HG03066 (cell line): Measurements from ENCODE around the gene GPC4.

Experiments used
- ATAC-seq: cut with Tn5 transposase; IDR thresholded peaks from one replicate; pipeline ENCODE4 v1.9.1; 2021; ENCODE audit warnings: low read depth; ENCODE audit not compliant: unreplicated experiment

Gene GPC4

DNA sequence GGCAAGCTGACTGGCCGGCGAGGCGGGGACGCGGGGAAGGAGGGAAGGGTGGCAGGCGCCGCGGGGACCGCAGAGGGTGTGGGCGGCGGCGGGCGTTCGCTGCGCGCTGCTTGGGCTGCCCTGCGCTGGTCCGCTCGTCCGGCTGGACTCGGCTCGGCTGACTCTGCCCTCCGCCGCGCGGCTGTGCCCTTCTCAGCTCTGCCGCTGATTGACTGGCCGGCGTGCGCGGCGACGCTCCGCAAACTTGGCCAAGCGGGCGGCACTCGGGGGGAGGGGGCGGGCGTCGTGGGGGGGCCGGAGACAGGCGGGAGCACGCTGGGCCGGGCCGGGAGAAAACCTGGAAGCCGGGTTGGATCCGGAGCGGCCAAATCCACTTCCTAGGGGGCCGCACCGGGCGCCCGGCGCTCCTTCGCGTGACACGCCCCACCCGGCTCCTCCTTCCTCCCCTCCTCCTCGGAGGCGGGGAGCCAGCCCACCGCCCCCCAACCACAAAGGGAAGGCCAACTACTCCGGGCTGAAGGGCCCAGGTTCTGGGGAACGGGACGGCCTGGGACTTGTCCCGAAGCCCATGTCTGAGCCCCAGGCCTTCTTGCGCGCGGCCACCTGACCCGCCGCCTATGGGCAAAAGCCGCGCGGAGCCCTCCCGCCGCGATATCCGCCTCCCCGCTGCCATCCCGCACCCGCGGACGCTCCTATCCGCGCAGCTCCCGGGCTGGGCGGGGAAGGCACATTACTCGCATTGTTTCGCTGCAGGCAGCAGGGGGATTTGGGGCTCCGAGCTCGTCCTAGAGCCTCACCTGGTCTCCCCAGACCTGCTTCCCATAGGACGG is at the start of gene GPC4:
Gene GPC4 (minus strand): TSS at position 214 of the 830 bp plus-strand sequence. CDS start 524 bp downstream, outside the sequence.
- no peak for ATAC-seq

DNA sequence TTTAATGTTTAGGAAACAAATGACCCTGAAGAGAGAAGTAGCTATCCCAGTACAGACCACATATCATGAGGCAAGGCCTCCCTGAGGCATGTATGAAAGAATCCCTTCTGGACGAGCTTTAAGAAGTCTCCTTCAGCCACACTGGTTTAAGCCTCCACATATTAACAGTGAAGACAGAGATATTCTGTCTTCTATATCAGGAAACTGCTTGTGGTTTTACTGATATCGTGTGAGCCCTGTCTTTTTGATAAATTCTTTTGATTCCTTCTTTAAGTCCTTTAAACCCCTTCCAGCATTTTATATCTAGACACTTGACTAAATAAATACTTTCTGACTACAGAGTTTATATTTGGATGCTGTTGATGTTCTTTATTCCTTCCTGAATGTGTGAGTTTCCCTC is 45.9 kb upstream of the GPC4 start:
- ATAC-seq = no peak

DNA sequence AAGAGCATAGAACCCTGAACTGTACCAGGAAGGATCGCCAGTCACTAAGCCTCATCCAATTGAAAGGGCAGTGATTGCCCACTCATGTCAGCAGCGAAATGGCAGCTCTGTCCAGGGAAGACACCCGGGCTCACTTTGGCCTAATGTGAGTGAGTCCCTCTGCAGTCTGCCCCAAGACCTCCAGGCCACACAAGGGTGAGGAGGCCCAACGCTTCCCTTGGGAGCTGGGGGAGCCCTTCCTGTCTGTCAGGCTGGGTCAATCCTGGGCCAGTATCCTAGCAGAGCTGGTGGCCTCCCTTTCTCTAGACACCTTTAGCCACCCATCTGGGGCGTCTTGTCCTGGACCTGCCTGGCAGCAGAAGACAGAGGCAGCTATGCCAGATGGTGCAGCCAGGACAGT is 39.6 kb upstream of the GPC4 start:
- ATAC-seq = no peak

DNA sequence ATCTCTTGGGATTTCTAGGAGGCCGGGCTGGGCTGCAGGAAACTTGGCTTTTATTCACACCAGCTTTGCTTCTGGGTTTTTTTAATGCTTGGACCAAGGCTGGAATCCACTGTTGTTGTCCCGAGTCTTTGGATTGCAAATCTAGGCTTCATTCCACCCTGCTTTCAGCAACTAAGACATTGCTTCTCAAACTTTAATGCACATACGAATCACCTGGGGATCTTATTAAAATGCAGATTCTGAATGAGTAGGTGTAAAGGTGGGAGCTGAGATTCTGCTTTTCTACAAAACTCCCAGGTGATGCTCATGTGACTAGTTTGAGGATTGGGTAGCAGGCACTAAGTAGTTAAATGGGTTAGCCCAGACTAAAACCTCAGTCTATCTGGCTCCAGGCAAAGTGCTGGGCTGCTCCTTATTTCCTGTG is 39.2 kb upstream of the GPC4 start:
- ATAC-seq = no peak

DNA sequence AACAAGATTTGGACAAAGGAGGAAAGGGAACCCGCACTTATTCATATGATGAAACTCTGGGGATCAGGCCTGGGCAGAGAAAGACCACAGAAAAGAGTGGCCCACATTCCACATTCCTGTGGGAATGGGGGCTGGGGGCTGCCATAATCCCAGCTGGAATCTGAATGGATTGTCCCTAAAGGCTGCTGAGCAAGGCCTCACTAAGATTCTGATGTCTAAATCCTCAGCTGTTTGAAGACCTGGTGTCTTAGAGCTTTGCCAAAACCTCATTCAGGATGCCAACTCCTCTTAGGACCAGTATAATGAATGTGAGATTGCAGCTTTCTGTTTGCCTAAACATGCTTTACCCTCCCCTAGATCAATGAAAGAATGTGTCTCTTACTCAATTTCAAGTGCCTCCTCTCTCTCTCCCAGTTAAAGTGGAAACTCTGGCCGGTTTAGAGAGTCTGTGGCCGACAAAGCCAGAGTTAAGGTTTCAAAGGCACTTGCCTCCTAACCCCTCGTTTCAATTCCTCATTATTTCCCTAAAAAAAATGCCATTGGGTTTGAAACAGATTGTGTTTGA is 33.3 kb upstream of the GPC4 start:
- no peak for ATAC-seq

DNA sequence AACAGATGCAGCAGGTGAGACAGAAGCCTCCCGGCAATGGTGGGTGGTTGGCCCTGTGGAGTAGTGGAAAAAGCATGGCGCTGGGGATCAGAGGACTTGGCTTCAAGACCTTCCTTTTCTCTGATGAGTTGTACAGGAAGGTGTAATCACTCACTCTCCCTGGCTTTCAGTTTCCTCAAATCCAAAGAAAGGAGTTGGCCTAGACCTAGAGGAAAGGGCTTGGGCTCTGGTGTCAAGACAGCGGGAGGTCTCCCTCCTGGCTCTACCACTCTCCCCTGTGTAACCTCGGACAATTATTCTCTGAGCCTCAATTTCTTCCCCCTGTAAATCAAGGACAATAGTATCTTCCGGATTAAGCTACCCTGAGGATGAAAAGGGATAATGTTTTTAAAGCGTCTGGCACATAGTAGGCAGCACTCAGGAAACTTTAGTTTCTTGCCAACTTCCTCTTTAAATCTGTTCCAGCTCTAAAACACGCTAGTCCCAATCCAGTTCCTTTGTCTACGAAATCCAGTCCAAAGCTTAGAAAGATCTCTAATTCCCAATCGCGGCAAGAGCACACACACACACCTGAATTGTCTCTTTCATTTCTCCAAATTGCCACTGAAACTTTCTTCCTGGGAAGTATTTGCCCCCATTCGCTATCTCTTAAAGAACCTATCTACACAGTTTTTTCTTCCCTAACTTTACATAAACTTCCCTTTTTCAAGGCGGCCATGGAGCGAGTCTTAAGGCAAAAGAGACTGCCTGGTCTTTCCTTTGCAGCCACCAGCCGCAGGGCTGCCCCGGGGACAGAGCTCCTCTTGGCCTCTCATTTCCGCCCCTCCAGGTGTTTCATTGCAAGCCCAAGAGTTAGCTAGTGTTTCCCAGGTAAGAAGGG is 29.9 kb upstream of the GPC4 start:
- ATAC-seq = no peak

DNA sequence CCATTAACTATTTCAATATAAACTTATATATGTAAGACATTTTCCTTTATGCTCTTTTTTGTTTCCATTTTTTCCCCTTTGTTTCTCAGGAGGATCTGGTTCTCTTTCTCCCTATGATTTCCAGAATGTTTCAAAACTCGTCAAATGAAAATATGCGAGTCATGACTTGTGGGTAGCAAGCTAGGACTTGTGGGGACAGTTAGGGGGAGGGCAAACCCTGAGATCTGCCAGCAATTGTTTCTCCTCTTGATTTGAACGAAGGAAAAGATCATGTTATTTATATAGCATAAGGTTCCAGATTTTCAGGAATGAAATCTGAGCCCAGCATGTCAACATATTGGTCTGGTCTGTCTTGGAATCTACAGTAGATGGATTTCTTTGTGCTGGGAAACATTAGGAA is 28.9 kb upstream of the GPC4 start:
- ATAC-seq = no peak

DNA sequence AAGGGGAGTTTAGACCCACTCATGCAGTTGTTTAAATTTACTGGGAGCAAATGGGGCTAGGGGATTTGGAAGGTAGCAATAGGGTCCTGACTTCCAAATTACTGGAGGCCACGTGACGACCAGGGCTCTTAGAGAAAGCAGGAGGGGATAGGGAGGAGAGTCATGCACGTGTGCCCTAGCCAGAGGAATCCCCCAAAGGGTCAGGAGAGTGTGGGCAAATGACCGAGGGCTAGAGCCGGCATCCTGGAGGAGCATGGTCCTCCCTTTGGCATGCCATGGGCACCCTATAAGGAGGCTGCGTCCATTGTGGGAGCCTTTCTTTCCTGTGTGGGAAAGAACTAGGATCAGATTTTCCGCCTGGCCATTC is 25.5 kb upstream of the GPC4 start:
- no peak for ATAC-seq

DNA sequence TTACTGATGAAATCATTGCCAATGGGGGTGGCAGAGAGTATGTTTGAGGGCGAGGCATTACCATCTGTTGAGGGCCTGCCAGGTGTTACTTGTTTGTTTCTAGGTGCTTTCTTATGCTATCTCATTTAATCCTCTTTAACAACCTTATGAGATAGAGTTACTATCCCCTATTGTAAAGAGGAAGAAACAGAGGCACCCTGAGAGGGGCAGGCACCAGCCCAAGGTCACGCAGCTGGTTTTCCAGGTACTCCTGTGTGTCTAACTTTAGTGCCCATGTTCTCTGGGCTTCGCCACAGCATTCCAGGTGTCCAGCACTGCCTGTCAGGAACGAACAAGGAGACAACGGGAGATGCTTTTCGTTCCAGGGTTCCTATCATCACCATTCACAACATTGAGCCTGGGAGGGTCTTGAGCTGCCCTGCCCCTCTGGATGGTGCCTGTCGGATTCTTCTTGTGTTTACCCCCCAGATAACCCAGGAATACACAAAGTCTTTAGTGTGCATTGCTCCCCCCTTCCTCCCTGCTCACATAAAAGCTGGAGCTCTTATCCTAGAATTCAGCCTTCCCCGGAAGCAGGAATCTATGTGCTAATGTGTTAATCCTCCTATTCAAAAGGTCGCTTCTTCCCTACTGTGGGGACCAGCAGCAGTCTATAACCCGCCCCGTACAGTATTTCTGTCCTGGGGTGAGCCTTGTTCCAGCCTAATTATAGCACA is 24.9 kb upstream of the GPC4 start:
- no peak for ATAC-seq

DNA sequence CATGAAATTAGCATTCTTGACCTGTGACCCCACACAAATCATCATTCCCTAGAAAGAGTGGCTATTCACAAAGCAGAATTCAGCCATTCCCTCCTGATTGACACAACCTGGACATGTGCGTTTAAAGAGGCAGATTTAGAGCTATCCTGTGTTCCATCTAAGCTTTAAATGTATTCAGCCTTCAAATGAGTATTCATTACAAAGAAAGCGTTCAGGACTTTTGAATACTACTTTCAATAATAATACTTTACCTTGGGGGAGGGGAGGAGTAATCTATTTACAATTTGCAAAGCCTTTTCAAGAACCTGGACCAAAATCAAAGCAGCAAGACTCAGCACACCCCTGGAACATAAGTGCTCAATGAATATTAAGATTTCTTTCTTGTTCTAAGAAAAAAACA is 22.5 kb upstream of the GPC4 start:
- no peak for ATAC-seq

DNA sequence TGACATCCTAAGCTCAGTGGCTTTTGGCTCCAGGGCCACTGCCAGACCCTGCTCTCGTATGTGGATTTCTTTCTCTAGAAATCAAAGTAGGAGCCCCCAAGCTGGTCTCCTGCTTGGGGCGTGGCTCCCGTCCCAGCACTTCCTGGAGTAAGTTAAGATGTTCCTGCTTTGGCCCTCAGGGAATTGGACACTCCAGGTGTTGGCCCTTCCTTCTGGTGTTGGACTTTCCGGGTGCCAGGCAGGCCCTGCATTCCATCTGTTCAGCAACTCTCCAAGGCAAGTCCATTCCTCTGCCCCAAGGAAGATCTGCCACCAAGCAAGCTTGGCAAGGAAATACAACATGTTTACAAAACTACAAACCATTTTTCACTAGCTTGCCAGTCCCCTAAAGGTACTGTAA is 22.1 kb upstream of the GPC4 start:
- ATAC-seq = no peak

DNA sequence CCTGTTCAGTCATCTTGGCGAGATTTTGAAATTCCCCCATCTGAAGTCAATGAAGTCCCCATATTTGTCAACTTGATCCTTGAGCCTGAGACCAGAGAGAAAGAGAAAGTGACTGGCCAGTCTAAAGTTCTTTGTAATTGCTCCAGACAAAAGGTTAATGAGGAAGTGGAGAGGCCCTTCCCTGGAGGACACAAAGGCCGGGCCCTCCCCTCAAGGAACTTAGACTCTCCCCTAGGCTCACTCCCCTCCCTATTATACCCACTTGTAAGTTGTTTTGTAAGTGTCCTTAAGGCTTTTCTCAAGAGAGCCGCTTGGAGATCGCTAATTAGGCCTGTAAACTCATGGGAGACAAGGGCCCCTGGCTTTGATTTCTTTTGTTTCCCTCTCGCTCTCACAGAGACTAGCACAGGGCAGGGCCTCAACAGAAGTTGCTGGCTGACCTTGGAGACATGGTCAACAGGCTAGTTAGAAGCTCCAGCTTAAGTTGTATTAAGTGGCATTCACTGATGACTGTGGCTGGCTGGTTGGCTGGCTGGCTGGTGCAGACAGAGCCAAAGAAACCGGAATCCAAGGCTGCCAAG is 20.3 kb upstream of the GPC4 start:
- ATAC-seq = no peak

DNA sequence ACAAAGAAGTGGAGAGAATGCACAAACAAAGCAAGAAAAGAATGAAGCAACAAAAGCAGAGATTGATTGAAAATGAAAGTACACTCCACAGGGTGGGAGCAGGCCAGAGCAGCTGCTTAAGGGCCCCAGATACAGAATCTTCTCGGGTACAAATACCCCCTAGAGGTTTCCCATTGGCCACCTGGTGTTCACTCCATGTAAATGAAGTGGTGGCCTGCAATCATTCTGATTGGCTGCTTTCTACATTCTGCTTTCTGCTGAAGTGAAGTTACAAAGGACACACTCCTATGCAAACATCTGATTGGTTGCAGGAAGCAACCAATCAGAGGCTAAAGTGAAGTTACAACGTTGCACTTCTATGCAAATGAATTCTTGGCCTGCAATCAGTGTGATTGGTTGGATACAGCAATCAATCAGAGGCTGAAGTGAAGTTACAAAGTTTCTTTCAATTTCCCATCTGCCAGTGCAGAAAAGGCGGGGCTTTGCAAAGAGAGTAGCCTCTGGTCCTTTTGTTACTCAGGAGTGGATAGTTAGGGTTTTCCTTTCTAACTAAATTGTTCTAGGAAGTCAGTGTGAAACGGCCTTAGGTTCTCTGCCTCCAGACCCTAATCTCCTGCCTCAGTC is 19.0 kb upstream of the GPC4 start:
- ATAC-seq = no peak

DNA sequence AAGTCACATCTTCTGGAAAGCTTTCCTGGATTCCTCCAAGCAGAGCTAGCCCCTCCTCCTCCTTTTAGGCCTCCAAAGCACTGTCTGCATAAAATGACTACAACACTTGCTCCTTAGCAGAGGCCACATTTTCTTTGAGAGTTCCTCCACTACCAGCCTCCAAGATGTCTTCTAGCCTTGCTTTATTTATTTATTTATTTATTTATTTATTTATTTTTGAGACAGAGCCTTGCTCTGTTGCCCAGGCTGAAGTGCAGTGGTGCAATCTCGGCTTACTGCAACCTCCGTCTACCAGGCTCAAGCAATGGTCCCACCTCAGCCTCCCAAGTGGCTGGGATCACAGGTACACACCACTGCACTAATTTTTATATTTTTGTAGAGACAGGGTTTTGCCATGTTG is 4.6 kb upstream of the GPC4 start:
- no peak for ATAC-seq

DNA sequence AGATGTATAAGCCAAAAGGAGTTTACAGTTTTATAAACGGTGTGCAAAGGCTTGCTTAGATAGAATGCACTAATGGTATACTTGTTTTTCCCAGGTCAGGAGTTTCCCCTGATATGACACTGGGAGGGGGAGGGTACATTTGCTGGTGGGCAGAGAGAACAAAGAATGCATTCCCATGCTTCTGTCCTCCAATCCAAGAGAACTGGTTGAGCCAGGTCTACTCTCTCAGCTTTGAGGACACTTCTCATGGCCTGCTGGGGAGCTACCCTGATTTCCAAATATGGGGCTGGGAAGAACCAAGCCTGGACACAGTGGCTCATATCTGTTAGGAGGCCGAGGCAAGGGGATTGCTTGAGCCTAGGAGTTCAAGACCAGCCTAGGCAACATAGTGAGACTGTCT is 3.3 kb upstream of the GPC4 start:
- ATAC-seq = no peak

DNA sequence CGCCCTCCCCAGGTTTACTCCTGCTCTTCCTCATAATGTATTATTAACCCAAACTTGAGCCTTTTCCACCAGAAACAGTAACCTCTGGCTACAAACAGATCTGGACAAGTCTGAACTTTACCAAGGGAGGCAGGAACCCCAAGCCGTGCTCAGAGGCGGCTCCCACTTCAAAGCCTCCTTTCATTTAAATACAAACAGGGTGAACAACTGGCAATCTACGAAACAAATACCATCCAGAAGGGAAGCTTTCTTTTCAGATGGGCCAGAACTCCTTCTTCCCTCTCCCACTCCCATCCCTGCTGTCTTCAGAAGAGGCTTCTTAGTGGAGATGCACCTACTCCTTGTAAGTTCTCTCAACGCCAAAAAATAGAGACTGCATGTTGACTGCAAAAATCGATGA is 2.1 kb upstream of the GPC4 start:
- no peak for ATAC-seq

DNA sequence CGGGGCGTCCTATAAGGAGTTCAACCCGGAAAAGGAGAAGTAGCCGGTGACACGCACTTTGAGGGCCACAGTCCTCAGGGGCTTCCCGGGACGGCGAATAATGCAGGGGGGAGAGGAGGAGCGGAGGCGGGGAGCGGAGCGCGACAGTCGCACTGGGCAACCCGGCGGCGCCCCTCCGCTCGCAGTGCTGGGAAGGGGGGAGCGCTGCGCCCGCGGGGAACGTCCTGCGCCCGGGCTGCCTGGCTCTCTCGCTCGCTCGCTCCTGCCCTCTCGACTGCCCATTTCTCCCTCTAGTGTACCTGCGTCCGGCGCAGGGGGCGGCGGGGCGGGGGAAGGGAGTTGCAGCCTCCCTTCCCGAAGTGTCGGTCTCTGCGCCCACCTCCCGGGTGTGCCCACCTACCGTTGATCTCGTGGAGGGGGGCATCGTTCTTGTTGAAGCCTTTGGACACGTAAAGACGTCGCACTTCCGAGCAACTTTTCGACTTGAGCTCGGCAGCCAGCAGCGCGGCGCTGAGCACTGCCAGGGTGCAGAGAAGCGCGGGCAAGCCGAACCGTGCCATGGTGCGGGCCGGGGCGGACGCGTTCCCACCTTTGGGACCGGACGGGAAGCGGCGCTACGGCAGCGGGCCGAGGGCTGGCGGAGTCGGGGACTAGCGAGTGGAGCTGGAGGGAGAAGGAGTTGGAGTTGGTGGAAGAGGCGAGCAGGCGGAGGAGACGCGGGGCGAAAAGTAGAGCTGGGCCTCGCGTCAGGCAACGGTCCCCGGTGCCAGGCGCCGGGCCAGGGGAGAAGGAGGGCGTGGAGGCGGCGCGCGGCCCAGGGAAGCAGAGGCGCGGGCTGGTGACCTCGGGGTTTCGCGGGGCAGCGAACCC is 648 bp downstream of the GPC4 start:
- no peak for ATAC-seq

DNA sequence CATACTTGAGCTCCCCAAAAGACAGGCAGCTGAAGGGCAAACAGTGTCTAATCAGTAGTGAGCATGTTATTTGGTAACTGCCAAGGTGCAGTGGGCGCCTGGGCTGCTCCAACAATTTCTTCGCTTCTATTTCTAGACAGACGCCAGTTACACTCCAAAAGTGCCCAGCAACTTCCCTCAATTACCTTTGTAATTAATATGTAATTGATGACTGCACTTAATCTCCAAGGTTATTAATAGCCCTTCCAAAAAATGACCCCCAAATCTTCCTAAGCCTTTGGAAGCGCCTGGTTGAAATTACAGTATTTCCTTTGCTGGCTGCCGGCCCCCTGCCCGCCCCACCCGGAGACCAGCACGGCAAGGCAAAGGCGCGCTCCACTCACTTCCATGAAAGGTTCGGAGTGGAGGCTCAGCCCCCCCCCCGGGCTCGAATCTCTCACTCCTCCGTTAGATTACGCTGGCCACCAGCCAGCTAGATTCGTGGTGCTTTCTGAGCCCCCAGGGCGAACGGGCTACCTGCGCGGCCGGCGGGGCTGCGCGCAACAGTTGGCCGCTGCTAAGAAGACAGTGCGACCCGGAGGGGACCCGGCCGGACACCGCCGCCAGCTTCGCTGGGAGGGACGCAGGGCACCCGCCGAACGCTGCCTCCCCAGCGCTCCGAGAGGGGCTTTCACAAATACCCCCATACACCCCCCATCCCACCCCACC is 1.9 kb downstream of the GPC4 start:
- ATAC-seq = no peak

DNA sequence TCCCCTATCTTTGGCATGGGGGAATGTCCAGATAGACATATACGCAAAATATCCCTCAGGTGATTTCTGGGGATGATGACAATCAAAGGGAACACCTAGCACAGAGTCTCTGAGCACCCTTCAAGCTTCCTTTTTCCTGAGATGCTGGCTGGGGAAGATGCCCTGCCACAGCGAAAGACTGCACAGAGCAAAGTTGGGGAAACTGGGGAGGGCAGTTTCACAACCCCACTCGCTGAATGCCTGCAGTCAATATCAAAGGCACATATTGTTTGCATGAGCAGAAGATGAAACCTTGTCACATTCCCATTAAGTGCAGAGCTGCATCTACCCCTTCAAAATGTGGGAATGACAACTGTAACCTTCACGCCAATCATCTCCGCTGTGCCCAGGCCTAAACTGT is 2.6 kb downstream of the GPC4 start:
- no peak for ATAC-seq
